Measurements from ENCODE around the gene HSPG2. TPM values are rescaled to one million over a fixed set of nuclear protein-coding genes. Genes with fewer than 3 reads are reported as not detected.

The HSPG2 gene
- total and polyA plus RNA-seq, 2 of the 13 experiments (the other 11 are each of a cell fraction or from before 2014, with no cell fraction given), result 9.1 to 13.1 TPM

DNA sequence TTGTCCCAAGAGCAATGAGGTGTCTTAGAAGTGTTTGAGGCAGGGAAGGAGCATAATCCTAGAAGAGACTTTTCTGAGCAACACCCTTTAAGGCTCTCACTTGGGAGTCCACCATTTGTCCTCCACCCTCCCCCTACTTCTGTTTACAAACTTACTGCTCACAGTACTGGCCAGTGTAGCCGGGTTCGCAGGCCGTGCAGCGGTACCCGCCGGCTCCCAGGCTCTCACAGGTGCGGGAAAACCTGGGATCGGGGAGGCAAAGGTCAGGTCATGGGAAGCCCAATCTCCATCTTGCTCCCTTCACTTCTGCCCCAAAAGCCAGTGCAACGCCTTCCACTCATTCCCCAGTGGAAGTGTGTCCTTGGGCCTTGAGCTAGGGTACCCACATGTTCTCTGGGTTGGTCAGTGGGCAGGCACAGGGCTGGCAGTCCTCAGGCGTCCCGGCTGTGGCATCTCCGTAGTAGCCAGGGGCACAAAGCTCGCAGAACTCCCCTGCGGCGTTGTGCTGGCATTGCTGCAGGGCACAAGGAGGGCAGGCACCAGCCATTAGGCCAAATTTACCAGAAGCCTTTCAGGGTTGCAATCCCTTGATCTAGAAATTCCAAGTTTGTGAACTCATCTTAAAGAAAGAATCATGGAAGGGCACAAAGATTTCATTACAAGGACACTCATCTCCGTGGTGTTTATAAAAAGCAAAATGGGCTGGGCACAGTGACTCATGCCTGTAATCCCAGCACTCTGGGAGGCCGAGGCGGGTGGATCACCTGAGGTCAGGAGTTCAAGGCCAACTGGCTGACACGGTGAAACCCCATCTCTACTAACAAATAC, 75.3 kb downstream of the HSPG2 start (continued):
- TF ChIP-seq JUND (CRISPR knock-in tag; IDR thresholded peaks at IDR 0.05), result peak; percentile 85
- no peak for TF ChIP-seq IKZF1 (IDR thresholded peaks at IDR 0.05)
- TF ChIP-seq MIER3 (CRISPR knock-in tag; IDR thresholded peaks at IDR 0.05; ENCODE audit: borderline replicate concordance), result 0 out of 2 replicates have a peak, but pooled peaks have one; percentile 30
- TF ChIP-seq DPF2 (CRISPR knock-in tag; IDR thresholded peaks at IDR 0.05; ENCODE audit: borderline replicate concordance, low read depth), result 0 out of 2 replicates have a peak, but pooled peaks have one; percentile 15
- TF ChIP-seq GMEB1 (CRISPR knock-in tag; IDR thresholded peaks at IDR 0.05; ENCODE audit: borderline replicate concordance), result no peak
- TF ChIP-seq YEATS4 (CRISPR knock-in tag; IDR thresholded peaks at IDR 0.05; ENCODE audit: borderline replicate concordance), result no peak
- no peak for TF ChIP-seq TMF1 (CRISPR knock-in tag; IDR thresholded peaks at IDR 0.05; ENCODE audit: low read depth)
- TF ChIP-seq ZC3H4 (CRISPR knock-in tag; IDR thresholded peaks at IDR 0.05; ENCODE audit: borderline replicate concordance), result no peak
- no peak for TF ChIP-seq CEBPZ (IDR thresholded peaks at IDR 0.05; ENCODE audit: low read length)
- no peak for TF ChIP-seq KMT2A (CRISPR knock-in tag; IDR thresholded peaks at IDR 0.05)
- no peak for TF ChIP-seq ZNF44 (CRISPR knock-in tag; IDR thresholded peaks at IDR 0.05)
- no peak for TF ChIP-seq ZNF577 (CRISPR knock-in tag; IDR thresholded peaks at IDR 0.05; ENCODE audit: borderline replicate concordance, low read depth)
- peak; percentile 57; the same call in 1 of the 2 replicates for TF ChIP-seq JUNB (CRISPR knock-in tag; IDR thresholded peaks at IDR 0.05; ENCODE audit: borderline replicate concordance)
- peak; percentile 53 for TF ChIP-seq HNF4A (CRISPR knock-in tag; IDR thresholded peaks at IDR 0.05)
- no peak for TF ChIP-seq GFI1 (CRISPR knock-in tag; IDR thresholded peaks at IDR 0.05; ENCODE audit: borderline replicate concordance)
- 0 out of 2 replicates have a peak, but pooled peaks have one; percentile 36 for TF ChIP-seq ZNF772 (CRISPR knock-in tag; IDR thresholded peaks at IDR 0.05)
- TF ChIP-seq, protein P1, sequence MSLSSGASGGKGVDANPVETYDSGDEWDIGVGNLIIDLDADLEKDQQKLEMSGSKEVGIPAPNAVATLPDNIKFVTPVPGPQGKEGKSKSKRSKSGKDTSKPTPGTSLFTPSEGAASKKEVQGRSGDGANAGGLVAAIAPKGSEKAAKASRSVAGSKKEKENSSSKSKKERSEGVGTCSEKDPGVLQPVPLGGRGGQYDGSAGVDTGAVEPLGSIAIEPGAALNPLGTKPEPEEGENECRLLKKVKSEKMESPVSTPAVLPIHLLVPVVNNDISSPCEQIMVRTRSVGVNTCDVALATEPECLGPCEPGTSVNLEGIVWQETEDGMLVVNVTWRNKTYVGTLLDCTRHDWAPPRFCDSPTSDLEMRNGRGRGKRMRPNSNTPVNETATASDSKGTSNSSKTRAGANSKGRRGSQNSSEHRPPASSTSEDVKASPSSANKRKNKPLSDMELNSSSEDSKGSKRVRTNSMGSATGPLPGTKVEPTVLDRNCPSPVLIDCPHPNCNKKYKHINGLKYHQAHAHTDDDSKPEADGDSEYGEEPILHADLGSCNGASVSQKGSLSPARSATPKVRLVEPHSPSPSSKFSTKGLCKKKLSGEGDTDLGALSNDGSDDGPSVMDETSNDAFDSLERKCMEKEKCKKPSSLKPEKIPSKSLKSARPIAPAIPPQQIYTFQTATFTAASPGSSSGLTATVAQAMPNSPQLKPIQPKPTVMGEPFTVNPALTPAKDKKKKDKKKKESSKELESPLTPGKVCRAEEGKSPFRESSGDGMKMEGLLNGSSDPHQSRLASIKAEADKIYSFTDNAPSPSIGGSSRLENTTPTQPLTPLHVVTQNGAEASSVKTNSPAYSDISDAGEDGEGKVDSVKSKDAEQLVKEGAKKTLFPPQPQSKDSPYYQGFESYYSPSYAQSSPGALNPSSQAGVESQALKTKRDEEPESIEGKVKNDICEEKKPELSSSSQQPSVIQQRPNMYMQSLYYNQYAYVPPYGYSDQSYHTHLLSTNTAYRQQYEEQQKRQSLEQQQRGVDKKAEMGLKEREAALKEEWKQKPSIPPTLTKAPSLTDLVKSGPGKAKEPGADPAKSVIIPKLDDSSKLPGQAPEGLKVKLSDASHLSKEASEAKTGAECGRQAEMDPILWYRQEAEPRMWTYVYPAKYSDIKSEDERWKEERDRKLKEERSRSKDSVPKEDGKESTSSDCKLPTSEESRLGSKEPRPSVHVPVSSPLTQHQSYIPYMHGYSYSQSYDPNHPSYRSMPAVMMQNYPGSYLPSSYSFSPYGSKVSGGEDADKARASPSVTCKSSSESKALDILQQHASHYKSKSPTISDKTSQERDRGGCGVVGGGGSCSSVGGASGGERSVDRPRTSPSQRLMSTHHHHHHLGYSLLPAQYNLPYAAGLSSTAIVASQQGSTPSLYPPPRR (CRISPR knock-in tag; IDR thresholded peaks at IDR 0.05; ENCODE audit: borderline replicate concordance), result peak; percentile 75; the same call in 1 of the 2 replicates
- TF ChIP-seq NFYC (CRISPR knock-in tag; IDR thresholded peaks at IDR 0.05), result no peak
- no peak for TF ChIP-seq ZNF75D (CRISPR knock-in tag; IDR thresholded peaks at IDR 0.05; ENCODE audit: borderline replicate concordance)
